SU-DHL-6 (cell line): ENCODE measurements around the gene OR5AU1.
"Not testable (repeated sequence)": the region's sequence is repeated elsewhere in the genome, so short reads cannot be mapped to it uniquely, and the experiment has no call there.

Experiments used
- H2AFZ ChIP-seq: fragments of 200-600 bp; sonication (generic); 2 replicates; pipeline ENCODE4 v1.6.1; 2014; ENCODE audit warnings: low read depth, mild to moderate bottlenecking, moderate library complexity, mixed read lengths, antibody characterized with exemption, low read length; ENCODE audit not compliant: severe bottlenecking
- H3F3A ChIP-seq: fragments of 200-600 bp; shearing (Covaris generic); 2 replicates; pipeline ENCODE4 v1.6.0; 2016; ENCODE audit warnings: antibody characterized with exemption, mild to moderate bottlenecking; ENCODE audit not compliant: insufficient read depth
- H3K27ac ChIP-seq: fragments of 200-600 bp; sonication (generic); 2 replicates; pipeline ENCODE4 v1.5.1; 2016; ENCODE audit warnings: low read depth, mild to moderate bottlenecking, low read length, moderate library complexity, mixed read lengths
- H3K27me3 ChIP-seq: fragments of 200-600 bp; sonication (generic), shearing (Covaris generic); 2 replicates; pipeline ENCODE4 v1.6.0; 2014; ENCODE audit warnings: mild to moderate bottlenecking, low read length
- H3K36me3 ChIP-seq: fragments of 200-600 bp; sonication (generic); 2 replicates; pipeline ENCODE4 v1.6.1; 2014; ENCODE audit warnings: mild to moderate bottlenecking, low read length, mixed read lengths
- H3K4me2 ChIP-seq: fragments of 300-600, 200-600 bp; shearing (Covaris generic), sonication (generic); 2 replicates; pipeline ENCODE4 v1.6.0; 2014; ENCODE audit warnings: low read length, low read depth, mild to moderate bottlenecking; ENCODE audit not compliant: poor library complexity, severe bottlenecking
- H3K4me3 ChIP-seq: fragments of 200-600 bp; sonication (generic); 2 replicates; pipeline ENCODE4 v1.5.1; 2014; ENCODE audit warnings: antibody characterized with exemption, low read length, mild to moderate bottlenecking, mixed read lengths; ENCODE audit not compliant: insufficient read depth, poor library complexity, severe bottlenecking
- H3K79me2 ChIP-seq: fragments of 200-600 bp; sonication (generic); 2 replicates; pipeline ENCODE4 v1.6.1; 2014; ENCODE audit warnings: mild to moderate bottlenecking, low read length, moderate library complexity; ENCODE audit not compliant: insufficient read depth
- H3K9ac ChIP-seq: fragments of 200-600 bp; sonication (generic); 2 replicates; pipeline ENCODE4 v1.7.0; 2014; ENCODE audit warnings: mild to moderate bottlenecking, low read length
- H3K9me2 ChIP-seq: fragments of 200-600 bp; sonication (generic); replicated peaks from 2 replicates; pipeline ENCODE4 v1.6.1; 2014; ENCODE audit warnings: low read length; ENCODE audit not compliant: insufficient read depth
- H3K9me3 ChIP-seq: fragments of 200-600 bp; sonication (generic); 2 replicates; pipeline ENCODE4 v1.6.1; 2014; ENCODE audit warnings: low read length, mixed read lengths; ENCODE audit not compliant: insufficient read depth
- H4K20me1 ChIP-seq: fragments of 200-600 bp; sonication (generic); 2 replicates; pipeline ENCODE4 v1.6.1; 2014; ENCODE audit warnings: low read depth, mild to moderate bottlenecking, antibody characterized with exemption, low read length, moderate library complexity, mixed read lengths
- EZH2phosphoT487 ChIP-seq: fragments of 200-600 bp; sonication (generic), shearing (Covaris generic); conservative IDR thresholded peaks from 2 replicates; pipeline ENCODE4 v1.6.1; 2018; ENCODE audit warnings: mild to moderate bottlenecking, antibody characterized with exemption, low read length, moderate library complexity, mixed read lengths
- TF ChIP-seq, protein P1 (sequence below): fragments of 200-600 bp; sonication (generic); IDR thresholded peaks from one replicate; pipeline ENCODE4 v1.5.1; 2017; ENCODE audit warnings: antibody characterized with exemption, mild to moderate bottlenecking, low read length, moderate library complexity; ENCODE audit not compliant: insufficient read depth, poor library complexity, severe bottlenecking

Gene OR5AU1

DNA sequence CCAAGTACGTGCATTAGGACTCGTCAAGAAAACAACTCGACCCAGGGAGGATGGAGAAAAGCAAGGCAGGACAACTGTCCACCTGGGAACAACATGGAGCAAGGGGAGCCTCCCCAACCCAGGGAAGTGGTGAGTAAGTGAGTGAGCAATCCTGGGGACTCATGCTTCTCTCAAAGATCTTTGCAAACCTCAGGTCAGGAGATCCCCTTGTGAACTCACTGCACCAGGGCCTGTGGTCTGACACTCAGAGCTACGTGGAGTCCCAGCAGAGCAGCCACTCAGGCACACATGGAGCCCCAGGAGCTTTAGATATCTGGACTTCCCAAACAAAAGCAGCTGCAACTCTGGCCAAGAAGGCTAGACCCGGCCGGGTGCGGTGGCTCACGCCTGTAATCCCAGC is 12.2 kb upstream of the OR5AU1 start:
- no peak overlapping the region for H3K4me2 ChIP-seq
- no peaks in the 10 kb centered on the region for H3K79me2 ChIP-seq
- H3K4me3 ChIP-seq, result no peak overlapping the region
- no peaks in the 10 kb centered on the region for H3K27me3 ChIP-seq
- H3F3A ChIP-seq, result no peaks in the 10 kb centered on the region
- no peaks in the 10 kb centered on the region for H3K9me3 ChIP-seq
- no peaks in the 10 kb centered on the region for H4K20me1 ChIP-seq
- no peak overlapping the region for H3K9ac ChIP-seq
- H3K9me2 ChIP-seq, result no peaks in the 10 kb centered on the region
- H2AFZ ChIP-seq, result no peak overlapping the region
- TF ChIP-seq, protein P1, sequence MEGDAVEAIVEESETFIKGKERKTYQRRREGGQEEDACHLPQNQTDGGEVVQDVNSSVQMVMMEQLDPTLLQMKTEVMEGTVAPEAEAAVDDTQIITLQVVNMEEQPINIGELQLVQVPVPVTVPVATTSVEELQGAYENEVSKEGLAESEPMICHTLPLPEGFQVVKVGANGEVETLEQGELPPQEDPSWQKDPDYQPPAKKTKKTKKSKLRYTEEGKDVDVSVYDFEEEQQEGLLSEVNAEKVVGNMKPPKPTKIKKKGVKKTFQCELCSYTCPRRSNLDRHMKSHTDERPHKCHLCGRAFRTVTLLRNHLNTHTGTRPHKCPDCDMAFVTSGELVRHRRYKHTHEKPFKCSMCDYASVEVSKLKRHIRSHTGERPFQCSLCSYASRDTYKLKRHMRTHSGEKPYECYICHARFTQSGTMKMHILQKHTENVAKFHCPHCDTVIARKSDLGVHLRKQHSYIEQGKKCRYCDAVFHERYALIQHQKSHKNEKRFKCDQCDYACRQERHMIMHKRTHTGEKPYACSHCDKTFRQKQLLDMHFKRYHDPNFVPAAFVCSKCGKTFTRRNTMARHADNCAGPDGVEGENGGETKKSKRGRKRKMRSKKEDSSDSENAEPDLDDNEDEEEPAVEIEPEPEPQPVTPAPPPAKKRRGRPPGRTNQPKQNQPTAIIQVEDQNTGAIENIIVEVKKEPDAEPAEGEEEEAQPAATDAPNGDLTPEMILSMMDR, result no peak
- no peak for TF ChIP-seq EZH2phosphoT487
- H3K36me3 ChIP-seq, result no peaks in the 10 kb centered on the region
- H3K27ac ChIP-seq, result no peak overlapping the region

DNA sequence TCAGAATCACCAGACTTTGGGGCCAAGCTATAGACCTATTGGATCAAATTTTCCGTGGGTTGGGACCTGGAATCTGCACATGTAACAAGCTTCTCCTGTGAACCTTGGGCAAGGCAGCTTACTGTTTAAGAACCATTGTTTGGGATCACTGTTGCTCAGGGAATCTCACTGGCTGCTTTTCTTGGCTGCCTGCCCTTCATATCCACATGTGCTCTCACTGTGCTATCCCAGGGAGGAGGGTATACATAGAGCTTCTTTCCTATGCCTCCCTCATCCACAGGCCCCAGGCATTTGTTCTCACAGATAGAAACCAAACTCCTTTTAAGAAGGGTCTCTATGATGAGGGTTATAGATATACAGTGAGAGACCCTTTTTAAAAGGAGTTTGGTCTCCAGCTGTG is 9.8 kb upstream of the OR5AU1 start:
- H3K4me2 ChIP-seq, H3K4me3 ChIP-seq, H3K27ac ChIP-seq, H3K79me2 ChIP-seq, H3K36me3 ChIP-seq, H3K27me3 ChIP-seq, H3K9me3 ChIP-seq, H3K9me2 ChIP-seq, H4K20me1 ChIP-seq, H3F3A ChIP-seq, H3K9ac ChIP-seq, H2AFZ ChIP-seq: not testable (repeated sequence)

DNA sequence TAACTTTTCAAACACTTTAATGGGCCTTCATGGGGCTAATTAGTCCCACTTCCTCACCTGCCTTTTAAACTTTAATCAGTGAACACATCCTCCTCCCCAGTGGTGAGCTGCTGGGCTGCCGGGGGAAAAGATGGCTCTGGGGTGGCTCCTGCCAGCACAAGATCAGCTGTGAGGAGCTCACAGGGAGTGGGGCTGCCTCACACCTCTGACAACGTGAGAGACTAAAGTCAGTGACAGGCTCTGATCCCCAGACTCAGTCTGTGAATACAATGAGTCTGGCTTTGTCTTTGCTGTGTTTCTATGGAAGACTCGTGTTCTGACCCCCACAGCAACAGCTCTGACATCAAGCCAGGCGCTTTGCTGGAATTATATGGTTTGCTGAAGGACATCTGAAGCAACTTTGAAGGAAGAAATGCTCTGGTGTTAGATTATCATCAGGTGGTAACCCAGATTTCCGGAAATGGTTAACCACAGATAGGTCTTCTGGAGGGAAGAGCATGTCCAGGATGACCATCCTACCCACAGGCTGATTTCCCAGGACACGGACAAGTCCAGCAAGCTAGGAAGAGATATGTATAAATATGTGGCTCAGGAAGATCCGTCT is 9.2 kb upstream of the OR5AU1 start:
- not testable (repeated sequence) for H4K20me1 ChIP-seq, H3K9me3 ChIP-seq, H3K27ac ChIP-seq, H3K27me3 ChIP-seq, H3K79me2 ChIP-seq, H3K9me2 ChIP-seq, H3K4me3 ChIP-seq, H3K36me3 ChIP-seq, H3K4me2 ChIP-seq, H3K9ac ChIP-seq, H3F3A ChIP-seq, H2AFZ ChIP-seq

DNA sequence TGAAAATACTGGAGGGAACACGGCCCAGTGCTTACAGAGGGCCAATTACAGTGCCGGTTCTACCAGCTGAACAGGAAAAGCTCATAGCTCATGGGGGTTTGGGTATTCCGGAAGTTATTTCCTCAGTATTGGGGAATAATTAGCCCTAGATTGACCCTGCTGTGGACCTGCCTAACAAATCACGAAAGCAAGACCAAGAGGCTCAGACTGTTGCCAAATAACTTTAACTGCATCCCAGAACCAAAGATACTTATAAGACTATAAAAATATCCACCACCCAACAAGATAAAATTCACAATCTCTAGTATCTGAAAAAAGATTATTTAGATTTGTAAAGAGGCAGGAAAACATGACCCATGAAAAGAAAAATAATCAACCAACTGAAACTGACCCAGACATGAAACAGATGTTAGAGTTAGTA is 8.0 kb upstream of the OR5AU1 start:
- Histone ChIP-seq H3K4me2 (no peak overlapping the region), H3K9me3 (no peaks in the 10 kb centered on the region), H4K20me1 (no peaks in the 10 kb centered on the region), H3F3A (no peaks in the 10 kb centered on the region), H3K79me2 (no peaks in the 10 kb centered on the region), H3K9ac (no peak overlapping the region), H3K9me2 (no peaks in the 10 kb centered on the region), H2AFZ (no peak overlapping the region), H3K27ac (no peak overlapping the region), H3K27me3 (no peaks in the 10 kb centered on the region), H3K4me3 (no peak overlapping the region), H3K36me3 (no peaks in the 10 kb centered on the region)
- TF ChIP-seq, protein P1, result no peak
- TF ChIP-seq EZH2phosphoT487, result no peak
